Effector memory CD4-positive, alpha-beta T cell (primary cell): Measurements from ENCODE around the gene MYPN.
"Not testable (repeated sequence)": the region's sequence is repeated elsewhere in the genome, so short reads cannot be mapped to it uniquely, and the experiment has no call there.

Source experiments
- DNase-seq, 3 donors: peaks; one replicate each; pipeline ENCODE4 v3.0.0-alpha.2; 2020
- H3K27ac ChIP-seq: 2 replicates; pipeline ENCODE4 v1.7.0; 2013; ENCODE audit warnings: mild to moderate bottlenecking, low read length, moderate library complexity; ENCODE audit not compliant: insufficient read depth, poor library complexity, severe bottlenecking
- H3K27me3 ChIP-seq: replicated peaks from 2 replicates; pipeline ENCODE4 v1.7.0; 2013; ENCODE audit warnings: mild to moderate bottlenecking, low read length; ENCODE audit not compliant: insufficient read depth, control insufficient read depth, poor library complexity, severe bottlenecking
- H3K36me3 ChIP-seq: 2 replicates; pipeline ENCODE4 v1.7.0; 2013; ENCODE audit warnings: mild to moderate bottlenecking, low read length, moderate library complexity; ENCODE audit not compliant: control insufficient read depth, insufficient read depth
- H3K4me1 ChIP-seq: 2 replicates; pipeline ENCODE4 v1.7.0; 2013; ENCODE audit warnings: low read length, mild to moderate bottlenecking; ENCODE audit not compliant: control insufficient read depth, insufficient read depth, poor library complexity, severe bottlenecking
- H3K4me3 ChIP-seq: 2 replicates; pipeline ENCODE4 v1.7.0; 2013; ENCODE audit warnings: low read length, low read depth, mild to moderate bottlenecking; ENCODE audit not compliant: insufficient read depth, poor library complexity, severe bottlenecking
- H3K9me3 ChIP-seq: 2 replicates; pipeline ENCODE4 v1.7.0; 2013; ENCODE audit warnings: mild to moderate bottlenecking, low read length, moderate library complexity; ENCODE audit not compliant: control insufficient read depth

The MYPN gene

DNA sequence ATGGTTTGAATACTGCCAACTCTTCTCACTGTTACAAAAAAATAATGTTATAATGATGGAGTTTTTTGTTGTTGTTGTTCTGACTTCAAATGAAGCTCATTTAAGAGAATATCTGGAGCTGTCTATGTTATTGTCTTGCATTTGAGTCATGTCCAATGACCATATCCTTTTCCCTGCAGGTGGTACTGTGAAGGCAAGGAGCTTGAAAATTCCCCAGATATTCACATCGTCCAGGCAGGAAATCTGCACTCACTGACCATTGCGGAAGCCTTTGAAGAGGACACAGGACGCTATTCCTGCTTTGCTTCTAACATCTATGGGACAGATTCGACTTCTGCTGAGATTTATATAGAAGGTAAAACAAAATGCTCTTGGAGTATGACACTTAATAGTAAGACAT, 33.5 kb downstream of the MYPN start:
- Histone ChIP-seq H3K27ac (no peak overlapping the region), H3K4me3 (no peak overlapping the region), H3K4me1 (no peaks in the 10 kb centered on the region), H3K27me3 (no peaks in the 10 kb centered on the region), H3K36me3 (no peaks in the 10 kb centered on the region), H3K9me3 (no peaks in the 10 kb centered on the region)
- DNase-seq: no peak

DNA sequence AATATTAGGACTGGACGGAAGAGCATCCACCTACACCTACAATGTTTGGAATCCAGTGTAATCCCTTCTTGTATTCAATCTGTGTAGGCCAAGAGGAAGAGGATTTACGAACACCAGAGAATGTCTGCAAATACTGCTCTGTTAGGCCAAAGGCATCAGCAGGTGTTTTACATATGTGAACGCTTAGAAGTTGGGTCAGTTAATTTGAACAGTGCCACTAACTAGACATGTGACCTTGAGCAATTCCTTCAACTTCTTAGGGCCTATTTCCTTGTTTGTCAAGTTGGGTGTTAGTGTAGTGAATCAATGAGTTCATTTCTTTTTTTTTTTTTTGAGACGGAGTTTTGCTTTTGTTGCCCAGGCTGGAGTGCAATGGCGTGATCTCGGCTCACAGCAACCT, 35.4 kb downstream of the MYPN start:
- Histone ChIP-seq H3K27me3 (no peaks in the 10 kb centered on the region), H3K4me1 (no peaks in the 10 kb centered on the region), H3K9me3 (no peaks in the 10 kb centered on the region), H3K36me3 (no peaks in the 10 kb centered on the region), H3K27ac (no peak overlapping the region), H3K4me3 (no peak overlapping the region)
- DNase-seq: no peak

DNA sequence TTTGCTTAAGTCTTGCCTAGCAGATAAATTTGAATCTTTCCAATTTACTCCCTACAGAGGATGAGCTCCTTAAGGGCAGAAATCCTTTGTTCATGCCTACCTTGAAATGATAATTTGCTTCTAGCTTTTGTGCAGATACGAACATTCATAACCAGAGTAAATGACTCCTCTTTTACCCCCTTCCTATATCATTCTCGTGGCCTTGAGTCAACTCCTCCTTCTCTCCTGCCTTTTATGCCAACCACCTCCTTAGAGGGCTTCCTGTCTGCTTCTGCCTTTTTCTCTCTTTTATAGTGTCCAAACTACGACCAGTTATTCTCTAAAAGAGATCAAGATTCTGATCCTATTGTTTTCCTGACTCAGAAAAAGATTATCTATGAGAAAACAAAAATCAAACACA, 36.4 kb downstream of the MYPN start:
- Histone ChIP-seq H3K36me3 (no peaks in the 10 kb centered on the region), H3K27ac (no peak overlapping the region), H3K27me3 (no peaks in the 10 kb centered on the region), H3K4me1 (no peaks in the 10 kb centered on the region), H3K4me3 (no peak overlapping the region), H3K9me3 (no peaks in the 10 kb centered on the region)
- DNase-seq: no peak

DNA sequence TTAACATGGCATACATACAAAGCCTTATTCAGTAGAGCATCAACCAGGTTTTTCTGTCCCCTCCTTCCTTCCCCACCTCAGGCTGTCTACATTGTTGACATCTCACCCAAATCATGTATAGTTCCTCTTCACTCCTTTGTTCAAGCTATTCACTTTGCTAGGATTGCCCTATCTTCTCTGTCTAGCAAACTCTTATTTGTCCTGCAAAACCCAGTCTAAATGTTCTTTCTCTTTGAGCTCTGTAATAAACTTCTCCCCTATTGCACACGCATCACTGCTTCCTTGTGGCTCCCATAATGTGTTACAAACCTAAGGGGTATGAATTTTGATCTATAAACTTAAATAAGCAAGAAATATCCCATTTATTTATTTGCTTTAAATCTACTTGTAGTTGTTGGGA, 36.8 kb downstream of the MYPN start:
- Histone ChIP-seq H3K4me1 (no peaks in the 10 kb centered on the region), H3K27ac (no peak overlapping the region), H3K9me3 (no peaks in the 10 kb centered on the region), H3K4me3 (no peak overlapping the region), H3K36me3 (no peaks in the 10 kb centered on the region), H3K27me3 (no peaks in the 10 kb centered on the region)
- no peak for DNase-seq

DNA sequence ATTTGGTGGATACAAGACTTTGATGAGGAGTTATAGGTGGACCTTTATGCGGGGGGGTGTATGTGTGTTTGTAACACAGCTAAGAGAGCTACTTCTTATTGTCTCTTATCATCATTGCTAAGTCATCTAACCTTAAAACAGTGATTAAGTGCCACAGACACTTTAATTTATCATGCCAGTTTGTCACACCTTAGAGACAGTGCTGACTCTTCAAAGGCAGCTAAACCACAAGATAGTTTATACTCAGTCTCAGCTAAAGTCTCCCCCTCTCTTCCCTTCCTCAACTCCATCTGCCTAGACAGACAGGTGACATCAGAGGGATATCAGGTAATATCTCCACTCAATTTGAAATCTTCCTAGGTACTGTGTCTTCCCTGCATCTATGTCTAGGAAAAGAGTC, 42.2 kb downstream of the MYPN start:
- Histone ChIP-seq H3K27me3 (no peaks in the 10 kb centered on the region), H3K4me3 (no peak overlapping the region), H3K4me1 (no peaks in the 10 kb centered on the region), H3K27ac (no peak overlapping the region), H3K9me3 (no peaks in the 10 kb centered on the region), H3K36me3 (no peaks in the 10 kb centered on the region)
- DNase-seq: no peak

DNA sequence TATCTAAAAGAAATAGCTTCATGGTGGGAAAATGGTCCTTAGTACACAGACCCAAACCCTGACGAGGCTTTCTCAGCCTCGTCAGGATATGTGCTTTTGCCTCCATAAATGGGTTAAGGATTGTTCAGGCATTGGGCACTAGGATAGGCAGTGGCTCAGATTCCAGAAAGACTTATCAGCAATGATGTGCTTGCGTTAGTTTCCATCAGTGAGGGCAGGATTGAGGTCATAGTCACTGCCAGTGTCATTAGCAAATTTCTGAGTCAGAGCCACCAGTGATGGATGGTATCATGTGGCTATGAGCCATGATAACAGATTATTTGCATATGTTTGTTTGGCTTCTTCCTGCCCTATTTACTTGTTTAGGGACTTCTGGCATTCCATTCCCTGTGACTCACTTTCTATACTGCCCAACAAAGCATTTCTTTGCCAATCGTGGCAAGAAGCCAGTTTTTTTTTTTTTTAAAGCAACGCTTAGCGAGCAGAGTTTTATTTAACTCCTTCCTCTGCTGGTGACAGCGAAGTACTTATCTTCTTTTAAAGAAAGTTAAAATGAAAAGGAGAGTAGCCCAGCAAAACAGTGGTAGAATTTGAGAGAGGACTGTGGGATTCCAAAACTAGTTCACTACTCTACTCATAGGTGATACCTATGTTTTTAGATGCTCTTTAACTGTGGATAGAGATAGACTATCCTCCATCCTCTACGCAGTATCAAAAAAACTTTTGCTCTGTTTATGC, 44.4 kb downstream of the MYPN start:
- no peaks in the 10 kb centered on the region for H3K27me3 ChIP-seq
- H3K4me1 ChIP-seq: no peaks in the 10 kb centered on the region
- no peak overlapping the region for H3K4me3 ChIP-seq
- no peak overlapping the region for H3K27ac ChIP-seq
- DNase-seq: no peak
- no peaks in the 10 kb centered on the region for H3K36me3 ChIP-seq
- H3K9me3 ChIP-seq: no peaks in the 10 kb centered on the region

DNA sequence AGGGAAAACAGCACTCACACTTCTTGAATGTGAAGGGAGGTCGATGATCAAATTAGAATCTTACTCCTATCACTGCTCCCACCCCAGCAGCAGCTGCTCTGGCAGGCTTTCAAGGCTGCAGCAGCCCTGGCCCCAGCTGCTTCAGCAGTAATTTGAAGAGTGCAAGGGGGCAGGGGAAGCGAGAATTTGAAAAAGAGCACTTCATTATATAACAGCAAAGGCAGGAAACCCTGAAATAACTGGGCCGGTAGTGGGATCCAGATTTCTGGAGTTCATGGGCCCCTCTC, 44.9 kb downstream of the MYPN start:
- H3K4me3 ChIP-seq: no peak overlapping the region
- no peak for DNase-seq
- H3K27me3 ChIP-seq: no peaks in the 10 kb centered on the region
- H3K9me3 ChIP-seq: no peaks in the 10 kb centered on the region
- H3K36me3 ChIP-seq: no peaks in the 10 kb centered on the region
- no peak overlapping the region for H3K27ac ChIP-seq
- no peaks in the 10 kb centered on the region for H3K4me1 ChIP-seq

DNA sequence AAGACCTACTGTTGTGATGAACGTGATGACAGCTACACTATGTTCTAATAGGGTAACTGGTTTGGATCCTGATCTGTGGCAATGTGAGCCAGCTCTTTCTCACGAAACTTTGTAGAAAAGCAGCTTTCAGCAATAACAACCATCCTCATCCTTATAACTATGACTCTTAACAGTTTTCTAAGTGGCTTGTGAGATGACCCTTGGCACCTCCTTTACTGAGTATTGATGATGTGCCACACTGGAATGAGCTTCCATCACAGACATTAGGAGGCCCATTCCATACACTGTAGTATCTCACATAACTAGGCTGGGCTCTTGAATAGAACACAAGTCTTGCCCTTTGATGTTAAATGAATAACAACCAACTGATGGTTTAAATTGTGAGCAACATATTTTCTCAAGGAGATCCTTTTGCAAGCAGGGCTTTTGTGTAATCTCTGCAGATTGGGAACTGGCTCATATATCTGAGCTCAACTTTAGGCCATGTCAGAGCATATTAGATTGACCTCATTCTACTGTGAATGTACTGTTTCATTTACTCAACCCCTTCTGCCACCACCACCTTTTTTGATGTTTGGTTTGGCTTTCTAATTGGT, 46.4 kb downstream of the MYPN start:
- no peak for DNase-seq
- Histone ChIP-seq H3K9me3 (no peaks in the 10 kb centered on the region), H3K4me3 (no peak overlapping the region), H3K4me1 (no peaks in the 10 kb centered on the region), H3K27me3 (no peaks in the 10 kb centered on the region), H3K27ac (no peak overlapping the region), H3K36me3 (no peaks in the 10 kb centered on the region)

DNA sequence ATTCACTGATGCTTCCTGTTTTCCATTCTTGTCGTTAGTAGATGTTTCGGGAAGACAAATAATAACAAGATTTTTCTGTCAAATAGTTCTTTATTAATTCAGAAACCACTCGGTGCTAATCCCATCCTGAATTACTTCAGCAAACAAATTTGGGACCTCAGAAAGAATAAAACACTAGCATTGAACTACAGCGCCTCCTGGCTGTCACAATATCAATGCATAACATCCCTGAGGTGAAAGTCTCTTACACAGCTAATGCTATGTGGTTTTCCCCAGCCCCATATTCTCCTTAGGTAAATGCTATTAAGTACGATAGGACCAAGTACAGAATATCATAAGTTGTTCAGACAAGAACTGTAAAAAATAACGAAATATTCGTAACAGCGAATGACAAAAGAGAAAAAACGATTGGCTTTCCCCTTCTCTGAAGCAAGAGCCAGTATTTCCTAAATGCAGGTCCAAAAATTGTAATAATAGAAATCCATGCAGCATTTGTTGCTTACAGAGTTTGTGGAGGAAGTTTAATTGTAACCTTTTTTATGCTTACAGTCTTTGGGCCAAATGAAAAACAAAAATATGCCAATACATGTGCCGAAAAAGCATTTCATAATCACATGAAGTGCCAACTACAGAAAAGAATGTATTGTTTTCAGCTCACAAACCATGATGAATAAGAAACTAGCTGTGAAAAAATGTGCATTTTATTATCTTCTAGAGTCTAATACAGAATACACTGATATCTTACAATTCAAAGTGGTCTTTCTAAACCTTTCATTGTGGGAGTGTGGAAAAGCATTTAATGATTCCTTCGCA, 47.3 kb downstream of the MYPN start:
- Histone ChIP-seq H3K27ac (no peak overlapping the region), H3K27me3 (no peaks in the 10 kb centered on the region), H3K4me1 (no peaks in the 10 kb centered on the region), H3K36me3 (no peaks in the 10 kb centered on the region), H3K9me3 (no peaks in the 10 kb centered on the region), H3K4me3 (no peak overlapping the region)
- DNase-seq: peak; percentile 13 to 47 (median 15)

DNA sequence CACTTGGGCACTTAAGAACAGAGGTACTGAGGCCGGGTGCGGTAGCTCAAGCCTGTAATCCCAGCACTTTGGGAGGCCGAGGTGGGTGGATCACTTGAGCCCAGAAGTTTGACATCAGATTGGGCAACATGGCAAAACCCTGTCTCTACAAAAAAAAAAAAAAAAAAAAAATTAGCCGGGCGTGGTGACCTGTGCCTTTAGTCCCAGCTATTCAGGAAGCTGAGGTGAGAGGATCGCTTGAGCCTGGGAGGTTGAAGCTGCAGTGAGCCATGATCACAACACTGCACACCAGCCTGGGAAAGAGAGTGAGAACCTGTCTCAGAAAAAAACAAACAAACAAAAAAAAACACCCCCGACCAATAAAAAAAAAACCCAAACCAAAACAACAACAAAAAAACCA, 48.2 kb downstream of the MYPN start:
- H3K4me1 ChIP-seq, H3K36me3 ChIP-seq, DNase-seq, H3K27me3 ChIP-seq, H3K4me3 ChIP-seq, H3K9me3 ChIP-seq, H3K27ac ChIP-seq: not testable (repeated sequence)
